ENCODE results near the gene SRRD.
"Not testable (repeated sequence)": the region's sequence is repeated elsewhere in the genome, so short reads cannot be mapped to it uniquely, and the experiment has no call there.

Gene SRRD

DNA sequence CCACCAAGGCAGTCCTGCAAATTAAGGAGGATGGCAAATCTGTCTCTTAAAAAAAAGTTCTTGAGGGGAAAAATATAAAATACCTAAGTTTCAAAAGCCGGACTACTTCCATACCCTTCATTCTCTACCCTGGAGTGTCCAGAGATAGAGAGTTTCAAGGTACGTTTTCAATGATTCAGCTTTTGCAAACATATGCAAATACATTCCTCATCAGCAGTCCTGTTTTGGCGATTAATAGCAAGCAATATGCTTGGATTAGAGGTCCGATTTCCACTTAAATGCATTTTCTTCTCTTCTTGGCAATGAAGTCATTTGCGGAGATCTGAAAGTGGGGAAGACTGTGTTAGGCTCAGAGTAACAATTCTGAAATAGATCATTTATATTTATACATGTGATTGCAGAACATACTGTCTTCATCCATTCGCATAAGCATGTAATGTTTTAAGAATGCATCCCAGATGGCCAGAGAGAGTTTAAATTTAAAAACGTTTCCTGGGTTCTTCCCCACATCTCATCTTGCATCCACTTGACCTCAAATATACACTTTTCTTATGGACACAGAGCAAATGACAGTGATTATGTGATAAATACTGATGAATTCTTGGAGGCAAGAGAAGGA lies 42.4 kb downstream of the SRRD start:
- no peak for DNase-seq

DNA sequence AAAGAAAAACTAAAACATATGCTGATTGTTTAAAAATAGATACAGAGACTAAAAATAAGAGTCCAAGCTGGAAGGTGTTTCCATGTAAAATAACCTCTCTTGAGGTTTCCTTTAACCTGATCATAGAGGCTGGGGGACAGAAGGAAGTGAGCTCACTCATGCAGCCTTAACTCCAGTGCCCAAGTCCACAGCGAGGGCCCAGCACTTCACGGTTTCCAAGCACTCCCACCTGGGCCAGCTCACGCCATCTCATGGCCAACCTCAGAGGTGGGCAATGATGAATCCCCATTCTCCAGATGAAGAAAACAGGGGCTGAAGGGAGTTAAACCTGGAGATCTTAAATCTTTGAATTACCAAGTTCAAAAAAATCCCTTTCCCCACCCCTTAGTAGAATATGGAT lies 43.5 kb downstream of the SRRD start:
- no peak for DNase-seq

DNA sequence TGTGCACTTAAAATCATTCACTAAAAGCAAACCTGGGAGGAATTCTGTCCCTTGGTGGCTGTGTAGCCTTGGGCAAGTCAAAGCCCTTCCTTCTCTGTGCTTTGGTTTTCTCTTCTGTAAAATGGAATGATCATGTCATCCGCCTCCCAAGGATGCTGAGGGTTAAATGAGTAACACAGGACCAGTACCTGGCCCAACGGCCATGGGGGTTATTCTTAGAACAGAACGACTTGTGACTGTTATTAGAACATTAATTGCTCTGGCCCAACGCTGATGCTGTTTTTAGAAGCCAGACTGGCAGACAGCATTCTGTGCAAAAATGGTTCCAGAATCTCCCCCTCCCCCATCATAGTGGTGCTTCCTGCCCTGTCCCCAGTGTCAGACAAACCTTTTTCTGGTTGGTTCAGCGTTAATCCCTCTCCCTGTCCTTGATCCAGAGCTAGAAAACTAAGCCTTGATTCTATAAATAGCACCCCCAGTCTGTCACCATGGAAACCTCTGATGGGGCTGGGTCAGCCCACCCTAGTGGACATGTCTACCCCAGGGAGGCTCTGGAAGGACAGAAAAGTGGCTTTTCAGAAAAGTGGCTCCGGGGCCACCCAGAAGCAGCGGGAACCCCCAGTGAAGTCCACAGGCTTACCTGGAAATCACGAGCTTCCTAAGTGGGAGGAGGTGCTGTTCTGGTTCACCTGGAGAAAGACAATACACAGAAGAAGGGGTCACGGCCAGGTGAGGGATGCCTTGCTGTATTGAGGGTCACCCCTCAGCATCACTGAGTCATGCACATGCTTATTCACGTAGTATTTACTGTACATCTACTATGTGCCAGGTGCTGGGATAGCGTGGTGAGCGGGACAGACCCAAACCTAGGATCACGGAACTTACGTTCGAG lies 44.1 kb downstream of the SRRD start:
- no peak for DNase-seq

DNA sequence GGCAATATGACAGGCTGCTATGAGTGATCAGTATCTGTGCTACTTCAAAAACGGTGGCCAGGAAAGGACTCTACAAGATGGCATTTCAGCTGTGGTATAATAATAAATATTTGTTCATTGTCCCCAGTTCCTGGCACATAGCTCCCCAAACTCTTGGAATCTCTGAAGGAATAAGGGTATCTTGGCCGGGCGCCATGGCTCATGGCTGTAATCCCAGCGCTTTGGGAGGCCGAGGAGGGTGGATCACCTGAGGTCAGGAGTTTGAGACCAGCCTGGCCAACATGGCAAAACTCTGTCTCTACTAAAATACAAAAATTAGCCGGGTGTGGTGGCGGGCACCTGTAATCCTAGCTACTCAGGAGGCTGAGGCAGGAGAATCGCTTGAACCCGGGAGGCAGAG lies 44.8 kb downstream of the SRRD start:
- not testable (repeated sequence) for DNase-seq

DNA sequence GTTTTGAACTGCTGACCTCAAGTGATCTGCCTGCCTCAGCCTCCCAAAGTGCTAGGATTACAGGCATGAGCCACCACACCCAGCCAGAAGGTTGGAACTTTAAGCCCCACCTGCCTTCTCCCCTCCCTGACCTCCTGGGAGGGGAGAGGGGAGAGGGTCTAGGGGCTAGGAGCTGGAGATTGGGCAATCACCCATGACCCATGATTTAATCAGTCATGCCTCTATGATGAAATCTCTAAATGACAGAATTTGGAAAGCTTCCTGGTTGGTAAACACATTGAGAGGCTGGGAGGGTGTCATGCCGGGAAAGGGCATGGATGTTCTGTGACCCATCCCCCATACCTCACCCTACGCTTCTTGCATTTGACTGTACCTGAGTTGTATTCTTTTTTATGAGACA lies 45.7 kb downstream of the SRRD start:
- DNase-seq: no peak

DNA sequence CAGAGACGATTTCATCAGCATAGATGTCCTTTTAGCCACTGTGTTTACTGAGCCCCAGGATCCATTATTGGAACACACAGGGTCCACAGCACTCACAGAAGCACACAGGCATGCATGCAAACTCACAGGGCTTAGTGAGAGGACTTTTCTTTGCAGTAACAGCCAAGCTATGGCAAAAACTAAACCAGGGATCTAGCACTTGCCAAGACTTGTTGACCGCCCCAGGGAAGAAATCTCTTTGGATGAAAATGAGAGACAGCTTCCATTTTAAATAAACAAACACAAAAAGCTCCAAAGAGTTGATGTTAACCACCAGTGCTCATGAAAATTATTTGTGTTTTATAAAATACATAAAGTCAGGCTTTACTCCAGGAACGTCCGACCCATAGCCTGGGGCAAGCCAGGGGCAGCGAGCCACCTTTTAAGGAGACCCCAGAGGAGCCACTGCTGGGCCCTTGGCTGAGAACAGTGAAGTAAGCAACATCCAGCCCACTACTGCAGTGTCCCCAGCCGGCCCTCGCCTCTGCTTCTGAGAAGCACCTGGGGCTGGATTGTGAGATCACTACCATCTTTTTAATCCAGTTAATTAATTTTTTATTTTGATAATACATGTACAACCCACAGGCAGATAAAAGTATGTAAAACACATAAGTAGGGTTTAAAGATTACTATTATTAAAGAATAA lies 50.6 kb downstream of the SRRD start:
- no peak for DNase-seq

DNA sequence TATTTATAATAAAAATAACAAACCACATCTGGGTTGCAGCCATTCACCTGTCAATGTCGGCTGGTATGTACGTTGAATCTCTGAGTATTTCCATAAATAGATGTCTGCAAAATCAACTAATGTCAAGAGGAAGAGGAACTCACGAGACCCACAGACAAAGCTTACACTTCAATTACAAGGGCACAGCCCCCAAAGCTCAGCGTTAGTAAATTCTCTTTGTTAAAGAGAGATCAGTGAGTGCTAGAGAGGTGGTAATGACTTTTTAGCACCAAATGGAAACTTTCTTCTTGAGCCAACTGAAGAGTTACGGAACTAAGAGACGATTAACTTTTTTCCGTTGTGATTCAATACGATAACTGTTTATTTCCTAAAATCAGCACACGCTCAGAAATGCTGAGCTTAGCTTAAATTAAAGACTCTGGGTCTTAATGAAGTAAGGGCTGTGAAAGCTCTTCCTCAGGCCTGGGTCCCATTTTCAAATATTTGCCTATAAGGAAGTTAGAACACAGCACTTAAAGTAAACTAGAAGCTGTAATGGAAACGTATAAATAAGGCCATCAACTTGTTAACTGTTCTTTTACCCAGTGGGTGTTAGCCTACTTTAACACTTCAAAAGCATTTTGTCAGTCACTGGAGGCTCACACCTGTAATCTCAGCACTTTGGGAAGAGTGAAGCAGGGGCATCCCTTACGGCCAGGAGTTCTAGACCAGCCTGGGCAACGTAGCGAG lies 51.4 kb downstream of the SRRD start:
- no peak for DNase-seq

DNA sequence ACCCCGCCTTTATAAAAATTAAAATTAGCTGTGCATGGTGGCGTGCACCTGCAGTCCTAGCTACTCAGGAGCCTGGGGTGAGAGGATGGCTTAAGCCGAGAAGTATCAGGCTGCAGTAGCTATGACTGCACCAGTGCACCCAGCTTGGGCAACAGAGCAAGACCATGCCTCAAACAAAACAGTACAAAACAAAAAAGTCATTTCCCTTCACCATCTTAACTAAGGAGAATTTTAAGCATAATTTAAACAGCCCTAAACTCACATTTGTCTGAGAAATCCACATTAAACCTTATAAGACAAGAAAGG lies 51.9 kb downstream of the SRRD start:
- DNase-seq: no peak

DNA sequence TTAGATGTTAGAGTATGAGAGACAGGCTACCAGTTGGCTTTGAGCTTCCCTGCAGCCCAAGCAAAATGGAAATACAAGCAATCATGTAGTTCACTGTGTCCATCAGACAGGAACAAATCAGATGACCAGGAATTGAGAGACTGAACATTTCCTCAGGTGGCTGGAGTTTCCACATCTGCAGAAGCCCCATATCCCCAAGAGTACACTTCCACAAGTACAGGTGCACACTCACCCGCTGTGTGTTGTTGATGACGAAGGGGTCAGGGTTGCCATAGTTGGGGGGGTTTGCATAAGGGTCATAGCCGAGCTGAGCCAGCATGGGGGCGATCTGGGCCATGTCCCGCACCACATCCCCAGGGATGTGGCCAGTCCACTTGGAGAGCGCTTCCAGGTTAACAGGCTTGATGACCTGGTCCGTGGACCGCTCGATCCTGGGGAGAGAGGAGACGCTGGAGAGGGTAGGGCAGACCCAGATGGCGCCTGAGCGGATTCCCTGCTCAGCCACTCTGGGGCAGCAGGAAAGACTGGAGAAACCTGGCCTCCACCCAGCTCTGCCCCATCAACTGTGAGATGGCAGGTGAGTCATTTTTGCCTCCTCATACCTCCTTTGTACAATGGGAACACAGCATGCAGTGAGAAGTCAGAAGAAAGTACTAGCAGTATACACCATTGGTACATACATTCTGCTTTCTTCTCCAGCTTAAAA lies 52.5 kb downstream of the SRRD start:
- no peak for DNase-seq

DNA sequence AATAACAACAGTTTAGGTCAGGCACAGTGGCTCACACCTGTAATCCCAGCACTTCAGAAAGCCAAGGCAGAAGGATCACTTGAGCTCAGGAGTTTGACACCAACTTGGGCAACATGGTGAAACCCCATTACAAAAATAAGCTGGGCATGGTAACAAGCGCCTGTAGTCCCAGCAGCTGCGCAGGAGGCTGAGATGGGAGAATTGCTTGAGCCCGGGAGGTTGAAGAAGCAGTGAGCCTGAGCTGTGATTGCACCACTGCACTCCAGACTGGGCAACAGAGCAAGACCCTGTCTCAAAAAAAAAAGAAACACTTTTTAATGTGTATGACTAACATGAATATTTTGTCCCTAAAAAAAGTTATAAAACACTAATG lies 53.1 kb downstream of the SRRD start:
- no peak for DNase-seq

DNA sequence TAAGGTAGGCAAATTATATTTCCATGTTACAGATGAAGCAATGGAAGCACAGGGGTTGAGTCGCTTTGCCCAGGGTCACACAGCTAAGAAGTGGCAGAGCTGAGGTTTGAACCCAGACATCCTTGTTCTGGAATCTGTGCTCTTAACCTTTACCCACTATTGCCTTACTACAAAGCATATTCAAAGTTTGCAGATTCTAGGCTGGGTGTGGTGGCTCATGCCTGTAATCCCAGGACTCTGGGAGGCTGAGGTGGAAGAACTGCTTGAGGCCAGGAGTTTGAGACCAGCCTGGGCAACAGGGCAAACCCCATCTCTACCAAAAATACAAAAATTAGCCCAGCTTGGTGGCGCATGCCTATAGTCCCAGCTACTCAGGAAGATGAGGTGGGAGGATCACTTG lies 56.4 kb downstream of the SRRD start:
- no peak for DNase-seq

DNA sequence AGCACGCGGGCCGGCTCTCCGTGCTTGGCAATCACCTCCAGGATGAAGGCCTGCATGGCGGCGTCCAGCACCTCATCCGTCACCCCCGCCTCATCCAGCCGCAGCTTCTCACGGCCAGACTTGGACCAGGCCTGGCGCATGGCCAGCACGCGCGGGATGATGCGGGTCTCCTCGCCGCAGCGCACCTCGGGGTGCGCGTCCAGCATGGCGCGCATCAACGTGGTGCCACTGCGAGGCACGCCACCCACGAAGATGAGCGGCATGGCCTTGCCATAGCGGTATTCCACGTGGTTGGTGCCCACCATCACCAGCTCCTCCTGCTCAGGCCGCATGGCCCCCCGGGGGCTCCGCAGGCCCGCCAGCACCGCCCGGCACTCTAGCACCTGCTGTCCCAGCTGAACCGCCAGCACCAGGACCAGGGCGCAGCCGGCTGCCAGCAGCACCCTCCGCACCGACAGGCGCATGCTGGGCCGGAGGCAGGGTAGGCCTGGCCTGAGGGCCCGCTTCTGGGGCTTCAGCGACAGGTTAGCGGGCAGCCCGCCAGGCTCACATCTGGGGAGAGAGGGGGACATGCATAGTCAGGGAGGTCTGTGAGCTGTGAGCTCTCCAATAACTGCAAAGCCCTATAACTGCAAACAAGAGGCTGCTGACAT lies 57.6 kb downstream of the SRRD start:
- DNase-seq: no peak

DNA sequence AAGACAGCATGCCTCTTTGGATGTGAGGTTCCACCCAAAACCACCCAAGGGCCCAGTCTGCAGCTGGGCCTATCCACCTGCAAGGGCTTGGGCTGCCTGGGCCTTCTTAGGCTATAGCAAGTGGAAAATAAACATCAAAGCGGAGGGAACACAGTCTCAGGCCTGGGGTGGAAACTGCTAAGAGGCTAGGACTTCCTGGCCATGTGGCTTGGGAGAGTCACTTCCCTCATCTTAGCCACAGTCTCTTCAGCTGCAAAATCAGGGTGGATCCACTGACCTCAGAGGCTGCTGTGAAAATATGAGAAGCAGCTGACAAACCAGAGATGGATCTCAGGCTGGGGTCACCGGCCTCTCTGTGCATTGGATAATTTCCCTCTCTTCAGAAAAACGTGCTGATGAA lies 59.2 kb downstream of the SRRD start:
- DNase-seq: no peak
